IMR-90 (cell line): ENCODE measurements around the gene COA1. TPM values are rescaled to one million over a fixed set of nuclear protein-coding genes. Genes with fewer than 3 reads are reported as not detected.

Experiments used
- ATAC-seq: fragments of 200-7000 bp; cut with Tn5 transposase; 2 replicates; pipeline ENCODE4 v1.9.1; 2020; ENCODE audit warnings: low read depth, mild to moderate bottlenecking, moderate library complexity
- BruUV-seq: library from RNA; stranded (reverse); fragments of 400-500 nt; replicated peaks from 2 replicates; lab custom pipeline; 2021; lab: Mats Ljungman, UMichigan
- CTCF ChIA-PET: fragments of 300-600 bp; formaldehyde crosslinking; extraction: SDS; loops from one replicate; lab custom pipeline; 2021; ENCODE audit warnings: antibody characterized with exemption; lab: Yijun Ruan, JAX
- POLR2A ChIA-PET: fragments of 300-600 bp; sonication (Branson Sonifier 250); formaldehyde crosslinking; loops from one replicate; lab custom pipeline; 2022; ENCODE audit warnings: antibody characterized with exemption; ENCODE audit not compliant: unreplicated experiment; lab: Charles Lee
- DNase-seq: peaks from one replicate; pipeline ENCODE4 v3.0.0; 2013
- H2AFZ ChIP-seq: replicated peaks from 2 replicates; pipeline ENCODE3; 2013; ENCODE audit warnings: low read length, mild to moderate bottlenecking; ENCODE audit not compliant: poor library complexity
- H2AK5ac ChIP-seq: 2 replicates; pipeline ENCODE4 v1.6.1; 2013; ENCODE audit warnings: low read depth, low read length, inconsistent platforms
- H2AK9ac ChIP-seq: replicated peaks from 2 replicates; pipeline ENCODE3; 2013; ENCODE audit warnings: mild to moderate bottlenecking, low read depth, low read length, moderate library complexity; ENCODE audit not compliant: poor library complexity
- H2BK120ac ChIP-seq: 2 replicates; pipeline ENCODE4 v1.6.1; 2013; ENCODE audit warnings: low read depth, low read length, inconsistent platforms
- H2BK15ac ChIP-seq: 3 replicates; pipeline ENCODE4 v1.6.1; 2013; ENCODE audit warnings: low read depth, low read length, inconsistent platforms
- H2BK20ac ChIP-seq: 2 replicates; pipeline ENCODE4 v1.6.1; 2013; ENCODE audit warnings: low read depth, mild to moderate bottlenecking, inconsistent platforms, low read length, moderate library complexity
- H2BK5ac ChIP-seq: 2 replicates; pipeline ENCODE4 v1.6.1; 2013; ENCODE audit warnings: mild to moderate bottlenecking, low read depth, low read length, inconsistent platforms; ENCODE audit not compliant: poor library complexity, severe bottlenecking
- H3K14ac ChIP-seq: replicated peaks from 2 replicates; pipeline ENCODE4 v1.6.1; 2013; ENCODE audit warnings: low read depth, low read length, inconsistent platforms
- H3K18ac ChIP-seq: 2 replicates; pipeline ENCODE4 v1.6.1; 2013; ENCODE audit warnings: low read depth, low read length, control low read depth
- H3K23ac ChIP-seq: 2 replicates; pipeline ENCODE4 v1.6.1; 2013; ENCODE audit warnings: low read depth, low read length, inconsistent platforms
- H3K27ac ChIP-seq: 2 replicates; pipeline ENCODE4 v1.5.1; 2013; ENCODE audit warnings: mild to moderate bottlenecking, control low read depth, low read length; ENCODE audit not compliant: insufficient read depth
- H3K27me3 ChIP-seq: 2 replicates; pipeline ENCODE4 v1.6.1; 2013; ENCODE audit warnings: low read length; ENCODE audit not compliant: control insufficient read depth, insufficient read depth
- H3K36me3 ChIP-seq: 2 replicates; pipeline ENCODE4 v1.6.1; 2013; ENCODE audit warnings: low read length, mixed read lengths; ENCODE audit not compliant: control insufficient read depth, insufficient read depth
- H3K4ac ChIP-seq: 2 replicates; pipeline ENCODE4 v1.6.1; 2013; ENCODE audit warnings: low read depth, low read length, inconsistent platforms
- H3K4me1 ChIP-seq: 2 replicates; pipeline ENCODE4 v1.6.1; 2013; ENCODE audit warnings: low read length, mixed read lengths; ENCODE audit not compliant: control insufficient read depth, insufficient read depth
- H3K4me2 ChIP-seq: 2 replicates; pipeline ENCODE4 v1.6.1; 2013; ENCODE audit warnings: low read depth, mild to moderate bottlenecking, control low read depth, low read length, moderate library complexity
- H3K4me3 ChIP-seq: 2 replicates; pipeline ENCODE4 v1.5.1; 2013; ENCODE audit warnings: low read depth, mild to moderate bottlenecking, control low read depth, low read length, moderate library complexity; ENCODE audit not compliant: insufficient read depth
- H3K56ac ChIP-seq: 2 replicates; pipeline ENCODE4 v1.6.1; 2013; ENCODE audit warnings: low read length, inconsistent platforms; ENCODE audit not compliant: insufficient read depth; ENCODE audit errors: extremely low read depth
- H3K79me1 ChIP-seq, 2 experiments: 2 replicates each; pipeline ENCODE4 v1.6.1; 2013; ENCODE audit warnings: low read length in 2 of 2, inconsistent platforms in 1 of 2, low read depth in 1 of 2
- H3K9ac ChIP-seq: 2 replicates; pipeline ENCODE4 v1.6.1; 2013; ENCODE audit warnings: low read depth, low read length, control low read depth
- H3K9me1 ChIP-seq: 2 replicates; pipeline ENCODE4 v1.6.1; 2013; ENCODE audit warnings: low read length, inconsistent platforms; ENCODE audit not compliant: insufficient read depth
- H3K9me3 ChIP-seq: 2 replicates; pipeline ENCODE4 v1.6.1; 2013; ENCODE audit warnings: low read length; ENCODE audit not compliant: control insufficient read depth, insufficient read depth
- H4K20me1 ChIP-seq: 2 replicates; pipeline ENCODE4 v1.6.1; 2013; ENCODE audit warnings: low read length, inconsistent platforms; ENCODE audit not compliant: insufficient read depth
- H4K5ac ChIP-seq: 2 replicates; pipeline ENCODE4 v1.6.1; 2013; ENCODE audit warnings: mild to moderate bottlenecking, low read depth, low read length, control low read depth
- H4K8ac ChIP-seq, 2 experiments: 2 replicates each; pipeline ENCODE4 v1.6.1; 2013; ENCODE audit warnings: low read depth in 2 of 2, low read length in 2 of 2, control low read depth in 1 of 2, inconsistent platforms in 1 of 2
- H4K91ac ChIP-seq: 2 replicates; pipeline ENCODE4 v1.6.1; 2013; ENCODE audit warnings: low read depth, low read length, inconsistent platforms; ENCODE audit not compliant: insufficient read depth
- BHLHE40 ChIP-seq: fragments of 150-350 bp; IDR thresholded peaks from 2 replicates; pipeline ENCODE4 v1.6.1; 2016; ENCODE audit warnings: mild to moderate bottlenecking, low read depth, low read length
- CEBPB ChIP-seq: IDR thresholded peaks from 2 replicates; pipeline ENCODE4 v1.6.1; 2012; ENCODE audit warnings: low read depth, low read length, improper control_type of control experiment
- CHD1 ChIP-seq: IDR thresholded peaks from 2 replicates; pipeline ENCODE4 v1.6.1; 2012; ENCODE audit warnings: low read depth, low read length, improper control_type of control experiment
- FOS ChIP-seq: fragments of 150-350 bp; IDR thresholded peaks from 2 replicates; pipeline ENCODE4 v1.6.1; 2016; ENCODE audit warnings: low read depth, low read length
- MAFK ChIP-seq: IDR thresholded peaks from 2 replicates; pipeline ENCODE4 v1.6.1; 2012; ENCODE audit warnings: low read depth, low read length, improper control_type of control experiment
- MXI1 ChIP-seq: IDR thresholded peaks from 2 replicates; pipeline ENCODE4 v1.6.1; 2012; ENCODE audit warnings: low read depth, mild to moderate bottlenecking, low read length, moderate library complexity, borderline replicate concordance
- NFE2L2 ChIP-seq: fragments of 150-350 bp; IDR thresholded peaks from 2 replicates; pipeline ENCODE4 v1.6.1; 2016; ENCODE audit warnings: low read depth, mild to moderate bottlenecking, low read length
- RAD21 ChIP-seq: IDR thresholded peaks from 2 replicates; pipeline ENCODE4 v1.6.1; 2012; ENCODE audit warnings: low read length, improper control_type of control experiment
- RCOR1 ChIP-seq: IDR thresholded peaks from 2 replicates; pipeline ENCODE4 v1.6.1; 2012; ENCODE audit warnings: mild to moderate bottlenecking, low read length, improper control_type of control experiment; ENCODE audit not compliant: insufficient replicate concordance
- RFX5 ChIP-seq: IDR thresholded peaks from 2 replicates; pipeline ENCODE4 v1.8.0; 2012; ENCODE audit warnings: low read depth, mild to moderate bottlenecking, low read length, moderate library complexity
- WGBS, 2 experiments: methylation state at CpG; one replicate each; pipeline versions ENCODE4 v1.1.5 to v1.1.7; 2013; ENCODE audit warnings: missing lambda C conversion rate in 2 of 2; ENCODE audit not compliant: insufficient read length in 1 of 2; ENCODE audit errors: extremely low coverage in 2 of 2; 5-methylcytosine and 5-hydroxymethylcytosine counted together
- dilution Hi-C: fragments of 300-500 bp; cut with HindIII; formaldehyde crosslinking; loops from one replicate; pipeline ENCODE4 v1.14.3; 2018; ENCODE audit warnings: low sequenced_read_pairs; ENCODE audit not compliant: unreplicated experiment
- in situ Hi-C: fragments of 300-500 bp; cut with MboI; formaldehyde crosslinking; loops from 3 replicates; pipeline ENCODE4 v1.14.3; 2019; ENCODE audit warnings: low sequenced_read_pairs, inconsistent platforms, mixed read lengths
- intact Hi-C: fragments of 100-400 bp; cut with micrococcal nuclease; formaldehyde crosslinking; loops from 2 replicates; pipeline ENCODE4 v1.10.0; 2022
- polyA plus RNA-seq, 3 experiments: library from polyadenylated mRNA; depleted of rRNA; stranded (reverse); fragments of >200 nt; gene quantifications; 2 replicates each; pipeline ENCODE4 v1.2.3, GENCODE V29; 2012; ENCODE audit warnings: low replicate concordance in 1 of 3
- total RNA-seq: library from RNA; depleted of rRNA; stranded (reverse); fragments of >200 nt; gene quantifications from 2 replicates; pipeline ENCODE4 v1.2.3, GENCODE V29; 2012
- TF ChIP-seq, protein P1 (sequence below): fragments of 150-350 bp; IDR thresholded peaks from 2 replicates; pipeline ENCODE4 v1.6.1; 2016; ENCODE audit warnings: low read depth, mild to moderate bottlenecking, low read length, moderate library complexity, borderline replicate concordance
- TF ChIP-seq, protein P2 (sequence below): conservative IDR thresholded peaks from 2 replicates; pipeline ENCODE4 v1.5.1; 2012; ENCODE audit warnings: mild to moderate bottlenecking, low read depth, low read length, improper control_type of control experiment

The COA1 gene
- total and polyA plus RNA-seq, 2 of the 4 experiments (the other 2 are of a cell fraction): 34.2 to 59.5 TPM

DNA sequence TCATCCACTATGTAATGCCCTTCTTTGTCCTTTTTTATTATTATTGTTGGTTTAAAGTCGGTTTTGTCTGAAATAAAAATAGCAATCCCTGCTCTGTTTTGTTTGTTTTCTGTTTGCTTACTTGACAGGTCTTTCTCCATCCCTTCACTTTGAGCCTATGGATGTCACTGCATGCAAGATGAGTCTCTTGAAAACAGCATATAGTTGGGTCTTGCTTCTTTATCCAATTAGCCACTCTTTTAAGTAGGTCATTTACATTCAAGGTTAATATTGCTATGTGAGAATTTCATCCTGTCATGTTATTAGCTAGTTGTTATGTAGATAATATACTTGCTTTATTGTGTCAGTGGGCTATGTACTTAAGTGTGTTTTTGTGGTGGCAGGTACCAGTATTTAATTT is 25.8 kb downstream of the COA1 start:
- H3K36me3 ChIP-seq: peaks cover 3% of the 10 kb centered on the region
- ChIA-PET POLR2A (no interaction called here), CTCF (interaction anchor here (2.5 kb wide), 1 partner anchor 121 kb away, joined by 11 read pairs; the partner anchor contains the start of gene STK17A)
- intact Hi-C loops: loop anchor here (5.0 to 10.0 kb wide), 2 partner anchors 519 to 771 kb away; partner anchors contain the start of genes MRPL32 and PSMA2
- ATAC-seq (no peak), DNase-seq (no peak)
- dilution Hi-C loops: no loop called here
- H4K5ac ChIP-seq: no peak overlapping the region
- H3K4ac ChIP-seq: no peak overlapping the region
- H2AK5ac ChIP-seq: no peak overlapping the region
- H3K9me1 ChIP-seq: peaks cover 5% of the 10 kb centered on the region; the same call in 1 of the 2 replicates
- no peak overlapping the region for H3K23ac ChIP-seq
- H3K18ac ChIP-seq: no peak overlapping the region
- no peak overlapping the region for H3K4me3 ChIP-seq
- no peak overlapping the region for H2AFZ ChIP-seq
- no peak overlapping the region for H3K9ac ChIP-seq
- no peak overlapping the region for H2BK5ac ChIP-seq
- H4K20me1 ChIP-seq: no peaks in the 10 kb centered on the region
- no peak overlapping the region for H4K8ac ChIP-seq
- no peak overlapping the region for H3K14ac ChIP-seq
- H4K91ac ChIP-seq: no peak overlapping the region
- in situ Hi-C loops: loop anchor here (5.0 to 25.0 kb wide), 2 partner anchors 121 to 441 kb away; partner anchors contain the start of gene STK17A
- H2AK9ac ChIP-seq: no peak overlapping the region
- no peaks in the 10 kb centered on the region for H3K9me3 ChIP-seq
- H3K27me3 ChIP-seq: no peaks in the 10 kb centered on the region
- no peak overlapping the region for H3K56ac ChIP-seq
- no peak overlapping the region for H2BK120ac ChIP-seq
- H2BK20ac ChIP-seq: no peak overlapping the region
- BruUV-seq: no TSS peak
- no peak overlapping the region for H2BK15ac ChIP-seq
- H3K79me1 ChIP-seq: peaks cover 30 to 31% of the 10 kb centered on the region in 2 experiments
- TF ChIP-seq CHD1: no peak
- no peak for TF ChIP-seq FOS
- TF ChIP-seq NFE2L2: no peak
- TF ChIP-seq MXI1: no peak
- no peak for TF ChIP-seq MAFK
- no peak for TF ChIP-seq RFX5
- no peak for TF ChIP-seq CEBPB
- no peak for TF ChIP-seq RCOR1
- TF ChIP-seq, protein P1, sequence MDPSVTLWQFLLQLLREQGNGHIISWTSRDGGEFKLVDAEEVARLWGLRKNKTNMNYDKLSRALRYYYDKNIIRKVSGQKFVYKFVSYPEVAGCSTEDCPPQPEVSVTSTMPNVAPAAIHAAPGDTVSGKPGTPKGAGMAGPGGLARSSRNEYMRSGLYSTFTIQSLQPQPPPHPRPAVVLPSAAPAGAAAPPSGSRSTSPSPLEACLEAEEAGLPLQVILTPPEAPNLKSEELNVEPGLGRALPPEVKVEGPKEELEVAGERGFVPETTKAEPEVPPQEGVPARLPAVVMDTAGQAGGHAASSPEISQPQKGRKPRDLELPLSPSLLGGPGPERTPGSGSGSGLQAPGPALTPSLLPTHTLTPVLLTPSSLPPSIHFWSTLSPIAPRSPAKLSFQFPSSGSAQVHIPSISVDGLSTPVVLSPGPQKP: no peak
- no peak for TF ChIP-seq RAD21
- TF ChIP-seq, protein P2, sequence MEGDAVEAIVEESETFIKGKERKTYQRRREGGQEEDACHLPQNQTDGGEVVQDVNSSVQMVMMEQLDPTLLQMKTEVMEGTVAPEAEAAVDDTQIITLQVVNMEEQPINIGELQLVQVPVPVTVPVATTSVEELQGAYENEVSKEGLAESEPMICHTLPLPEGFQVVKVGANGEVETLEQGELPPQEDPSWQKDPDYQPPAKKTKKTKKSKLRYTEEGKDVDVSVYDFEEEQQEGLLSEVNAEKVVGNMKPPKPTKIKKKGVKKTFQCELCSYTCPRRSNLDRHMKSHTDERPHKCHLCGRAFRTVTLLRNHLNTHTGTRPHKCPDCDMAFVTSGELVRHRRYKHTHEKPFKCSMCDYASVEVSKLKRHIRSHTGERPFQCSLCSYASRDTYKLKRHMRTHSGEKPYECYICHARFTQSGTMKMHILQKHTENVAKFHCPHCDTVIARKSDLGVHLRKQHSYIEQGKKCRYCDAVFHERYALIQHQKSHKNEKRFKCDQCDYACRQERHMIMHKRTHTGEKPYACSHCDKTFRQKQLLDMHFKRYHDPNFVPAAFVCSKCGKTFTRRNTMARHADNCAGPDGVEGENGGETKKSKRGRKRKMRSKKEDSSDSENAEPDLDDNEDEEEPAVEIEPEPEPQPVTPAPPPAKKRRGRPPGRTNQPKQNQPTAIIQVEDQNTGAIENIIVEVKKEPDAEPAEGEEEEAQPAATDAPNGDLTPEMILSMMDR: no peak
- TF ChIP-seq BHLHE40: no peak
- WGBS, 2 experiments: no CpG with 5 or more reads among the region's 1 CpG
- peaks cover 5% of the 10 kb centered on the region; the same call in 1 of the 2 replicates for H3K4me1 ChIP-seq
- H3K4me2 ChIP-seq: no peak overlapping the region
- H3K27ac ChIP-seq: no peak overlapping the region
